Endometrial microvascular endothelial cells (primary cell): ENCODE data around the gene ZGPAT. TPM values are rescaled to one million over a fixed set of nuclear protein-coding genes. Genes with fewer than 3 reads are reported as not detected.

Experiments
- in situ Hi-C: cut with HindIII; loops from 2 replicates; pipeline ENCODE4 v1.10.0; 2017; ENCODE audit warnings: low sequenced_read_pairs, low pct_unique_long_range_greater_than_20kb; ENCODE audit errors: inconsistent ontology term
- total RNA-seq: library from RNA; depleted of rRNA; stranded (reverse); fragments of >200 nt; gene quantifications from one replicate; pipeline ENCODE4 v1.2.3, GENCODE V29; 2015; ENCODE audit errors: inconsistent ontology term

The ZGPAT gene
- total RNA-seq, 1 donor from 2014 or later = 39.2 TPM

GRCh38 chr20:63769891-63770474 lies 62.1 kb downstream of the ZGPAT start:
- in situ Hi-C loops = no loop called here

- in situ Hi-C loops = no loop called here
These were observed 63.3 kb downstream of the ZGPAT start for GRCh38 chr20:63771046-63771707.

- in situ Hi-C loops = no loop called here
These were observed 65.1 kb downstream of the ZGPAT start for GRCh38 chr20:63772781-63773518.

GRCh38 chr20:63773571-63774241 lies 65.9 kb downstream of the ZGPAT start:
- in situ Hi-C loops = no loop called here

- in situ Hi-C loops = no loop called here
These were observed 66.5 kb downstream of the ZGPAT start for GRCh38 chr20:63774306-63774705.

- in situ Hi-C loops = loop anchor here (25.0 kb wide), 1 partner anchor 112 kb away; the partner anchor contains the start of gene DNAJC5
These were observed 67.5 kb downstream of the ZGPAT start for GRCh38 chr20:63775096-63775978.

GRCh38 chr20:63776875-63777274 lies 69.0 kb downstream of the ZGPAT start:
- in situ Hi-C loops = loop anchor here (25.0 kb wide), 1 partner anchor 110 kb away; the partner anchor contains the start of gene DNAJC5

GRCh38 chr20:63777614-63778013 lies 69.8 kb downstream of the ZGPAT start:
- in situ Hi-C loops = loop anchor here (25.0 kb wide), 1 partner anchor 110 kb away; the partner anchor contains the start of gene DNAJC5

- in situ Hi-C loops = loop anchor here (25.0 kb wide), 1 partner anchor 109 kb away; the partner anchor contains the start of gene DNAJC5
These were observed 70.4 kb downstream of the ZGPAT start for GRCh38 chr20:63778034-63778752.

- in situ Hi-C loops = loop anchor here (25.0 kb wide), 1 partner anchor 108 kb away; the partner anchor contains the start of gene DNAJC5
These were observed 71.0 kb downstream of the ZGPAT start for GRCh38 chr20:63778857-63779256.

- in situ Hi-C loops = loop anchor here (25.0 kb wide), 1 partner anchor 106 kb away; the partner anchor contains the start of gene DNAJC5
These were observed 73.3 kb downstream of the ZGPAT start for GRCh38 chr20:63781181-63781580.

- in situ Hi-C loops = loop anchor here (25.0 kb wide), 1 partner anchor 105 kb away; the partner anchor contains the start of gene DNAJC5
These were observed 74.2 kb downstream of the ZGPAT start for GRCh38 chr20:63782051-63782471.

GRCh38 chr20:63782521-63782971 lies 74.7 kb downstream of the ZGPAT start:
- in situ Hi-C loops = loop anchor here (25.0 kb wide), 1 partner anchor 105 kb away; the partner anchor contains the start of gene DNAJC5

- in situ Hi-C loops = loop anchor here (25.0 kb wide), 1 partner anchor 103 kb away; the partner anchor contains the start of gene DNAJC5
These were observed 76.1 kb downstream of the ZGPAT start for GRCh38 chr20:63783970-63784369.

- in situ Hi-C loops = loop anchor here (25.0 kb wide), 1 partner anchor 102 kb away; the partner anchor contains the start of gene DNAJC5
These were observed 77.9 kb downstream of the ZGPAT start for GRCh38 chr20:63785691-63786131.
